ENCODE measurements around the gene LSP1. TPM values are rescaled to one million over a fixed set of nuclear protein-coding genes. Genes with fewer than 3 reads are reported as not detected.

Gene LSP1
- total RNA-seq, 2 donors from 2014 or later = 6.7 to 11.6 TPM

DNA sequence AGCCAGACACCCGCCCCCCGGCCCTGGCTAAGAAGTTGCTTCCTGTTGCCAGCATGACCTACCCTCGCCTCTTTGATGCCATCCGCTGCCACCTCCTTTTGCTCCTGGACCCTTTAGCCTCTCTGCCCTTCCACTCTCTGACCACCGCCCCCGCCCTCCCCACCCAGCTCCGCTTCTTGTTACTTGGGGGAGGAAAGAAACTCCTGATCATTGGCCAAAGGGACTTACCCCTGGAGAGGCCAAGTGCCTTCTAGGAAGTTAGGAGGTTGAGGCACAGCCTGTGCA, 38.9 kb downstream of the LSP1 start, which contains the start of gene PRR33:
TSS of gene PRR33 (minus strand) at position 65 of the 285 bp plus-strand sequence. CDS start 1,311 bp downstream, outside the sequence.
- H3K27ac ChIP-seq = no peak within 1 kb of the TSS
- H3K36me3 ChIP-seq = no peaks in the 10 kb centered on the region
- DNase-seq (ENCODE audit: low spot score) = no peak
- no peak within 1 kb of the TSS for H3K4me3 ChIP-seq
- H3K9me3 ChIP-seq = no peaks in the 10 kb centered on the region
- 96% methylated on average over 7 of the region's 7 CpGs for WGBS
- TF ChIP-seq, protein P1, sequence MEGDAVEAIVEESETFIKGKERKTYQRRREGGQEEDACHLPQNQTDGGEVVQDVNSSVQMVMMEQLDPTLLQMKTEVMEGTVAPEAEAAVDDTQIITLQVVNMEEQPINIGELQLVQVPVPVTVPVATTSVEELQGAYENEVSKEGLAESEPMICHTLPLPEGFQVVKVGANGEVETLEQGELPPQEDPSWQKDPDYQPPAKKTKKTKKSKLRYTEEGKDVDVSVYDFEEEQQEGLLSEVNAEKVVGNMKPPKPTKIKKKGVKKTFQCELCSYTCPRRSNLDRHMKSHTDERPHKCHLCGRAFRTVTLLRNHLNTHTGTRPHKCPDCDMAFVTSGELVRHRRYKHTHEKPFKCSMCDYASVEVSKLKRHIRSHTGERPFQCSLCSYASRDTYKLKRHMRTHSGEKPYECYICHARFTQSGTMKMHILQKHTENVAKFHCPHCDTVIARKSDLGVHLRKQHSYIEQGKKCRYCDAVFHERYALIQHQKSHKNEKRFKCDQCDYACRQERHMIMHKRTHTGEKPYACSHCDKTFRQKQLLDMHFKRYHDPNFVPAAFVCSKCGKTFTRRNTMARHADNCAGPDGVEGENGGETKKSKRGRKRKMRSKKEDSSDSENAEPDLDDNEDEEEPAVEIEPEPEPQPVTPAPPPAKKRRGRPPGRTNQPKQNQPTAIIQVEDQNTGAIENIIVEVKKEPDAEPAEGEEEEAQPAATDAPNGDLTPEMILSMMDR (IDR thresholded peaks at IDR 0.05) = no peak
- TF ChIP-seq POLR2AphosphoS5 (IDR thresholded peaks at IDR 0.05) (no peak), POLR2A (IDR thresholded peaks at IDR 0.05) (no peak)
- intact Hi-C loops (cut with DNase I) = no loop called here
- H3K4me1 ChIP-seq (replicated peaks) = no peaks in the 10 kb centered on the region
- H3K27me3 ChIP-seq (replicated peaks; ENCODE audit: insufficient read depth) = no peaks in the 10 kb centered on the region

DNA sequence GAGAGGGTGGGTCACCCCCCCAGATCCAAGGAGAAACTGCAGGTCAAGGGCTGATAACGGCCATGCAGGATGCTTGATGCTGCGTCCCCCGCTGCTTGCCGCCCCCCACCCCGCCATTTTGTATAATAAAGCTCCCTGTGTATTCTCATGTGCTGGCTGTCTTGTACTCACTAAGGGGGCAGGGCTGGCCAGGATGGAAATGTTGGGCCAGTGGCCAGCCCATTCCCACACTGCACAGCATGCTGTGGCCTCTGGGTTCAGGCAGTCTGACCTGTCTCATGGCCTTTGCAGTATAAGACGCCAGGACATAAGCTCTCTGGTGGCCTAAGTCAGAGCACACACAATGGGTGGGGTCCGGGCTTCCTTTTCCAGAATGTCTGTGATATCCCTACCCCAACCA, 39.2 kb downstream of the LSP1 start:
- intact Hi-C loops (cut with DNase I) = no loop called here
- no peak overlapping the region for H3K27ac ChIP-seq
- no peaks in the 10 kb centered on the region for H3K27me3 ChIP-seq (replicated peaks; ENCODE audit: insufficient read depth)
- 96% methylated on average over 7 of the region's 7 CpGs for WGBS
- H3K4me3 ChIP-seq = no peak overlapping the region
- H3K36me3 ChIP-seq = no peaks in the 10 kb centered on the region
- no peak for DNase-seq (ENCODE audit: low spot score)
- H3K4me1 ChIP-seq (replicated peaks) = no peaks in the 10 kb centered on the region
- no peaks in the 10 kb centered on the region for H3K9me3 ChIP-seq
- TF ChIP-seq, protein P1 (IDR thresholded peaks at IDR 0.05) = no peak
- TF ChIP-seq POLR2AphosphoS5 (IDR thresholded peaks at IDR 0.05) (no peak), POLR2A (IDR thresholded peaks at IDR 0.05) (no peak)

DNA sequence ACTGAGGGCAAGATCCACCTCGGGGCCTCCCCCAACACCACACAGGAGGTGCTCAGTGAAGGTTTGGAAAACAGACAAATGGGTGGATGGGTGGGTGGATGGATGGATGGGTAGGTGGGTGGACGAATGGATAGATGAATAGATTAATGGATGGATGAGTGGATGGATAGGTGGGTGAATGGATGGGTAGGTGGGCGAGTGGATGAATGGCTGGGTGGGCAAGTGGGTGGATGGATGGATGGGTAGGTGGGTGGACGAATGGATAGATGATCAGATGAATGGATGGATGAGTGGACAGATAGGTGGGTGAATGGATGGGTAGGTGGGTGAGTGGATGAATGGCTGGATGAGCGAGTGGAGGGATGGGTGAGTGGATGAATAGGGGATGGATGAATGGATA, 39.7 kb downstream of the LSP1 start:
- Histone ChIP-seq H3K9me3 (no peaks in the 10 kb centered on the region), H3K27me3 (replicated peaks; ENCODE audit: insufficient read depth) (no peaks in the 10 kb centered on the region), H3K36me3 (no peaks in the 10 kb centered on the region), H3K4me1 (replicated peaks) (no peaks in the 10 kb centered on the region), H3K27ac (no peak overlapping the region), H3K4me3 (no peak overlapping the region)
- intact Hi-C loops (cut with DNase I) = no loop called here
- no peak for TF ChIP-seq POLR2A (IDR thresholded peaks at IDR 0.05)
- no peak for TF ChIP-seq POLR2AphosphoS5 (IDR thresholded peaks at IDR 0.05)
- TF ChIP-seq, protein P1 (IDR thresholded peaks at IDR 0.05) = no peak
- 92% methylated on average over 5 of the region's 5 CpGs for WGBS
- no peak for DNase-seq (ENCODE audit: low spot score)

DNA sequence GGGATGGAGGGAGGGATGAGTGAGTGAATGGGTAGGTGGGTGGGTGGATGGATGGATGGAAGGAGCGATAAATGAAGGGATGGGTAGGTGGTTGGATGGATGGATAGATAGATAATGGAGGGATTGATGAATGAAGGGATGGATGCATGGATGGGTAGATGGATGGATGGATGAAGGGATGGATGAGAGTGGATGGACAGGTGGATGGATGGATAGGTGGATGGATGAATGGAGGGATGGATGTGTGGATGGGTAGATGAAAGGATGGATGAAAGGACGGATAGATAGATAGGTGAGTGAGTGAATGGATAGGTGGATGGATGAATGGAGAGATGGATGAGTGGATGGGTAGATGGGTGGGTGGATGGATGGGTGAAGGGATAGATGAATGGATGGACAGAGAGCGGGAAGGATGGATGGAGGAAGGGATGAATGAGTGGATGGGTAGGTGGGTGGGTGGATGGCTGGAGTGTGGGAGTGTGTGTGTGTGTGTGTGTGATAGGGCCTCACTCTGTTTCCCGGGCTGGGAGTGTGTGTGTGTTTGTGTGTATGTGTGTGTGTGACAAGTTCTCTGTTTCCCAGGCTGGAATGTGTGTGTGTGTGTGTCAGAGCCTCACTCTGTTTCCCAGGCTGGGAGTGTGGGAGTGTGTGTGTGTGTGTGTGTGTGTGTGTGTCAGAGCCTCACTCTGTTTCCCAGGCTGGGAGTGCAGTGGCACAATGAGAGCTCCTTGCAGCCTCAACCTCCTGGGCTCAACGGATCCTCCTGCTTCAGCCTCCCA, 40.9 kb downstream of the LSP1 start:
- Histone ChIP-seq H3K4me1 (replicated peaks) (no peaks in the 10 kb centered on the region), H3K36me3 (no peaks in the 10 kb centered on the region), H3K4me3 (no peak overlapping the region), H3K27me3 (replicated peaks; ENCODE audit: insufficient read depth) (no peaks in the 10 kb centered on the region), H3K27ac (no peak overlapping the region), H3K9me3 (no peaks in the 10 kb centered on the region)
- intact Hi-C loops (cut with DNase I) = loop anchor here (1.0 kb wide), 1 partner anchor 25 kb away; no protein-coding TSS in a partner anchor
- TF ChIP-seq POLR2A (IDR thresholded peaks at IDR 0.05) (no peak), POLR2AphosphoS5 (IDR thresholded peaks at IDR 0.05) (no peak)
- TF ChIP-seq, protein P1 (IDR thresholded peaks at IDR 0.05) = no peak
- 97% methylated on average over 4 of the region's 5 CpGs for WGBS
- no peak for DNase-seq (ENCODE audit: low spot score)

DNA sequence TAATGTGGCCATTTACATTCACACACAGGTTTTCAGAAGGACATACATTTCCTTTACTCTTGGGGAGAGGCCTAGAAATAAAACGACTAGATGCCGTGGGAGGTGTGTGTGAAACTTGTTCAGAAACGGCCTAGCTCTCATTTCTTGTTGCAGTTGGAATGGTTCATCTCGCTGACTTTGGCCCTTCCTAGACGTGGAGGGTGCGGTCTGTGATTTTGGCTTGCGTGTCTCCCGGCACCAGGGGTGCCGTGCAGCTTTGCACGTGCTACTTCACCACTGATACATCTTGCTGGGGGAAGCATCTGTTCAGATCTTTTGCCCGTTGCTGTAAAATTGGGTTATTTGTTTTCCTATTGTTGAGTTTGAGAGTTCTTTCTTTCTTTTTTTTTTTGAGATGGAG, 41.9 kb downstream of the LSP1 start:
- WGBS = 87% methylated on average over 11 of the region's 11 CpGs
- H3K4me3 ChIP-seq = no peak overlapping the region
- intact Hi-C loops (cut with DNase I) = no loop called here

More for the DNA sequence above, 41.9 kb downstream of the LSP1 start:
- H3K9me3 ChIP-seq = no peaks in the 10 kb centered on the region
- H3K27ac ChIP-seq = no peak overlapping the region
- no peaks in the 10 kb centered on the region for H3K27me3 ChIP-seq (replicated peaks; ENCODE audit: insufficient read depth)
- H3K4me1 ChIP-seq (replicated peaks) = no peaks in the 10 kb centered on the region
- no peaks in the 10 kb centered on the region for H3K36me3 ChIP-seq
- no peak for DNase-seq (ENCODE audit: low spot score)
- TF ChIP-seq POLR2A (IDR thresholded peaks at IDR 0.05) (no peak), POLR2AphosphoS5 (IDR thresholded peaks at IDR 0.05) (no peak)
- TF ChIP-seq, protein P1 (IDR thresholded peaks at IDR 0.05) = no peak
